ENCODE data around the gene HEATR5B. TPM values are rescaled to one million over a fixed set of nuclear protein-coding genes. Genes with fewer than 3 reads are reported as not detected.
"Not testable (repeated sequence)": the region's sequence is repeated elsewhere in the genome, so short reads cannot be mapped to it uniquely, and the experiment has no call there.

Gene HEATR5B
- total RNA-seq, 2 donors from 2014 or later = 23.2 to 23.9 TPM

- peaks cover 81% of the 10 kb centered on the region for H3K36me3 Mint-ChIP-seq (ENCODE audit: low read depth)
- no peak overlapping the region for H3K27ac Mint-ChIP-seq
- no peaks in the 10 kb centered on the region for H3K4me1 Mint-ChIP-seq
- no peak for ATAC-seq (replicated peaks)
- no peaks in the 10 kb centered on the region for H3K9me3 Mint-ChIP-seq
- no peak overlapping the region for H3K4me3 Mint-ChIP-seq
- no peaks in the 10 kb centered on the region for H3K27me3 Mint-ChIP-seq
These were observed 54.4 kb downstream of the HEATR5B start for GRCh38 chr2:37029758-37030157.

DNA sequence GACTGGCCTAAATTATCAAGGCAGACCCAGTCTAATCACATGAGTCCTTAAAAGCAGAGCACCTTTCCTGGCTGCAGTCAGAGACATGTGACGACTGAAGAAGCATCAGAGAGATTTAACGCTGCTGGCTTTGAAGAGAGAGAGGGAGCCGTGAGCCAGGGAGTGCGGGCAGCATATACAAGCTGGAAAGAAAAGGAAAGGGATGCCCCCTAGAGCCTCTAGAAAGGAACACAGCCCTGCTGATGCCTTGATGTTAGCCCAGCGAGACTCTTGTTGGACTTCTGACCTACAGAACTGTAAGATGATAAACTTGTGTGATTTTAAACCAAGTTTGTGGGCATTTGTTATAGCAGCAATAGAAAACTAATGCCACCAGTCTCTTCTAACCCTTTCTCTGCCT, 58.1 kb downstream of the HEATR5B start:
- H3K27me3 Mint-ChIP-seq = no peaks in the 10 kb centered on the region
- H3K4me3 Mint-ChIP-seq = no peak overlapping the region
- no peaks in the 10 kb centered on the region for H3K9me3 Mint-ChIP-seq
- H3K4me1 Mint-ChIP-seq = no peaks in the 10 kb centered on the region
- ATAC-seq (replicated peaks) = no peak
- H3K36me3 Mint-ChIP-seq (ENCODE audit: low read depth) = peaks cover 95% of the 10 kb centered on the region
- H3K27ac Mint-ChIP-seq = no peak overlapping the region

- H3K27ac Mint-ChIP-seq = no peak overlapping the region
- peaks cover 97% of the 10 kb centered on the region for H3K36me3 Mint-ChIP-seq (ENCODE audit: low read depth)
- ATAC-seq (replicated peaks) = no peak
- no peaks in the 10 kb centered on the region for H3K27me3 Mint-ChIP-seq
- H3K9me3 Mint-ChIP-seq = no peaks in the 10 kb centered on the region
- no peak overlapping the region for H3K4me3 Mint-ChIP-seq
- no peaks in the 10 kb centered on the region for H3K4me1 Mint-ChIP-seq
These were observed 63.0 kb downstream of the HEATR5B start for GRCh38 chr2:37020887-37021796.

- Mint-ChIP-seq H3K9me3 (no peaks in the 10 kb centered on the region), H3K36me3 (ENCODE audit: low read depth) (peaks cover 97% of the 10 kb centered on the region), H3K4me1 (no peaks in the 10 kb centered on the region), H3K4me3 (no peak overlapping the region), H3K27me3 (no peaks in the 10 kb centered on the region), H3K27ac (no peak overlapping the region)
- no peak for ATAC-seq (replicated peaks)
These were observed 63.8 kb downstream of the HEATR5B start for GRCh38 chr2:37020212-37020886.

DNA sequence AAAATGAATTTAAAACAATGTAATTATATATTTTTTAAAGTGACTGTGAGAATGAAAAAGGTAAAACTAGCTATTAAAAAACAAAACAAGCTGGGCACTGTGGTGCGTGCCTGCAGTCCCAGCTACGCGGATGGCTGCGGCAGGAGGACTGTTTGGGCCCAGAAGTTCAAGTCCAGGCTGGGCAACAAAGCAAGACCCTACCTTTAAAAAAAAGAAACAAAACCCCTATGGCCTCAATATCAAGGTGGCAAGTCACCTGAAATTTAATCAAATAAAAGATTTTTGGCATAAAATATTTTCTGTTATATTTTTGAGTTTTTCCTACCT, 70.9 kb downstream of the HEATR5B start:
- H3K27ac Mint-ChIP-seq = peak overlapping the region; percentile 58
- H3K36me3 Mint-ChIP-seq (ENCODE audit: low read depth) = peaks cover 87% of the 10 kb centered on the region
- no peaks in the 10 kb centered on the region for H3K9me3 Mint-ChIP-seq
- peak overlapping the region; percentile 40 for H3K4me3 Mint-ChIP-seq
- no peaks in the 10 kb centered on the region for H3K27me3 Mint-ChIP-seq
- peaks cover 13% of the 10 kb centered on the region for H3K4me1 Mint-ChIP-seq
- ATAC-seq (replicated peaks) = no peak

DNA sequence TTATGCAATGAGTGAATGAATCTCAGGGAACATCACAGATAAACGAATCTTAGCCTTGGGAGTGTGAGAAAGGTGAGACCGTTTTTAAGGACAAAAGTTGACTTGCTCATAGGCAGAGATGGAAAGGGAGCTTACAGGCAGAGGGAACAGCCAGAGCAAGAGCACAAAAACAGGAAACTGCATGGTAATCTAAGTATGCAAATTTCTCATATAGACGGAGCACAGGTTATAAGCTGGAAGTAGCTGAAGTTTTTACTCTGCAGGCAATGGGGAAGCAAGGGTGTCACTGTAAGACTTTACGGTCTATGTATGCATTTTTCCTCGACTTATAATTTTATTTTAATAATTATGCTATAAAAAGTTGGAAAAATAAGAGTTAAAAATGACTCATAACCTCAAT, 73.0 kb downstream of the HEATR5B start:
- Mint-ChIP-seq H3K27ac (peak overlapping the region; percentile 39), H3K4me3 (no peak overlapping the region), H3K4me1 (peaks cover 13% of the 10 kb centered on the region), H3K9me3 (no peaks in the 10 kb centered on the region), H3K27me3 (no peaks in the 10 kb centered on the region), H3K36me3 (ENCODE audit: low read depth) (peaks cover 86% of the 10 kb centered on the region)
- ATAC-seq (replicated peaks) = no peak

DNA sequence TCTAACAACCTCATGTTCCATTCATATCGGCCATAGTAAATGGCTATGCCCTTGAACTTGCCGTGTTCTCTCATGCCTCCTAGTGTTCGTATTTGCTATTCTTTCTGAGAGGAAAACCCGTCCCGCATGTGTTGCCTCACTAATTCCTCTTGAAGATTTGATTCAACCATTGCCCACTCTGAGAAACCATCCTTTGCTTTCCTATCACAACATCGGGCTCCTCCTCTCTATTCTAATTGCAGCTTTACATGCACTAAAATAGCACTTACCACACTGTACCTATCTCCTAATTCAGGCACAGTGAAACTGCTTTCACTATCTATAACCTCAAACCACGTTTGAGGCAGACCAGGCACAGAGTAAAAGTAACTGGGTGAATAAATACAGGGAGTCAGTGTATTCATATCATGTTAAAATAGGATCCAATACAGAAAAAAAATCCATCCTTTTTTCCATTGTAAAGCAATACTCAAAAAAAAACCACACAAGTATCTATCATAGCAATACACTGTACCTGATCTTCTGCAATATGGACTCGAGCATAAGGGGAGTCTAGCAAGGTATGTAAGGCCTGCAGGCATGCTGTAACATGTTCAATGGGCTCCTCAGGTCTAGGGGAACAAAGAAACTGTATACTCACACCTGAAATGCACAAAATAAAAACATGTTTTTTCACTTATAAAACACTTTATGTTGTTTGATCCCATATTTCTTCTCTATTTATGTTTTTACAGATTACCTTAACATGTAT, 78.9 kb downstream of the HEATR5B start:
- Mint-ChIP-seq H3K36me3 (ENCODE audit: low read depth) (peaks cover 89% of the 10 kb centered on the region), H3K27me3 (no peaks in the 10 kb centered on the region), H3K4me3 (peak overlapping the region; percentile 11), H3K4me1 (peaks cover 8% of the 10 kb centered on the region), H3K27ac (peak overlapping the region; percentile 1), H3K9me3 (no peaks in the 10 kb centered on the region)
- ATAC-seq (replicated peaks) = peak; percentile 93

DNA sequence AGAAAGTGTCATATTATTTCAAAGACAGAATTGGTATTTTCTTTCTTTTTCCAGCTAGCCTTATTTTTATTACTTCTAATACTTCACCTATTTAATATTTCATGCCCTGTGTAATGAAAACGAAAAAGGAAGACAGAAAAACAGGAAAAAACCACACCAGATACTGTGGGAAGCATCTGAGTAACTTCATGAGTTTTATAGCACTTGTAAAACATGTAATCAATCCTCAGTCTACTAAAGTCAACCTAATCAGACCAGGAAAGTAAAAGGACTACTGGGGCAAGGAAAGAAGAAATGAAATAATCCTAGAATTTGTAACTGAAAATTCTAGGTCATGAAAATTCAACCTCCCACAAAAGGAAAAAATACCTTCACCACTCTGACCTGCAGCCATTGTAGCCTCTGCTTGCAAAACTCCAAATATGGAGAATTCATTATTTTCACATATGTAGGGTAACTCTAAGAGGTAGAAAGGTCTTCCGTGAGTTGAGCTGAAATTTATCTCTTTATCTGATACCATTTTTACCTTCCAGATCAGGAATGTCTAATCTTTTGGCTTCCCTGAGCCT, 83.1 kb downstream of the HEATR5B start:
- peaks cover 93% of the 10 kb centered on the region for H3K36me3 Mint-ChIP-seq (ENCODE audit: low read depth)
- H3K4me3 Mint-ChIP-seq = no peak overlapping the region
- no peaks in the 10 kb centered on the region for H3K9me3 Mint-ChIP-seq
- H3K27ac Mint-ChIP-seq = no peak overlapping the region
- H3K4me1 Mint-ChIP-seq = peaks cover 8% of the 10 kb centered on the region
- no peak for ATAC-seq (replicated peaks)
- H3K27me3 Mint-ChIP-seq = no peaks in the 10 kb centered on the region

GRCh38 chr2:37000318-37000717, 83.9 kb downstream of the HEATR5B start:
- Mint-ChIP-seq H3K9me3 (no peaks in the 10 kb centered on the region), H3K4me3 (no peak overlapping the region), H3K4me1 (peaks cover 4% of the 10 kb centered on the region), H3K27me3 (no peaks in the 10 kb centered on the region), H3K27ac (no peak overlapping the region), H3K36me3 (ENCODE audit: low read depth) (peaks cover 91% of the 10 kb centered on the region)
- ATAC-seq (replicated peaks) = no peak

DNA sequence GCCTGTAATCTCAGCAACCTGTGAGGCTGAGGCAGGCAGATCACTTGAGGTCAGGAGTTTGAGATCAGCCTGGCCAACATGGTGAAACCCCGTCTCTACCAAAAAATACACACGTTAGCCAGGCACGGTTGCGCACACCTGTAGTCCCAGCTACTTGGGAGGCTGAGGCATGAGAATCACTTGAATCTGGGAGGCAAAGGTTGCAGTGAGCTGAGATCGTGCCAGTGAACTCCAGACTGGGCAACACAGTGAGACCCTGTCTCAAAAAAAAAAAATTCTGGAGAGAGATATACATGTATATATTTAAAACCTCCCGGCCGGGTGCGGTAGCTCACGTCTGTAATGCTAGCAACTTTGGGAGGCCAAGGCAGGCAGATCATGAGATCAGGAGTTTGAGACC, 84.8 kb downstream of the HEATR5B start:
- peaks cover 82% of the 10 kb centered on the region for H3K36me3 Mint-ChIP-seq (ENCODE audit: low read depth)
- not testable (repeated sequence) for ATAC-seq (replicated peaks); H3K4me3 Mint-ChIP-seq; H3K27me3 Mint-ChIP-seq; H3K27ac Mint-ChIP-seq; H3K4me1 Mint-ChIP-seq; H3K9me3 Mint-ChIP-seq

DNA sequence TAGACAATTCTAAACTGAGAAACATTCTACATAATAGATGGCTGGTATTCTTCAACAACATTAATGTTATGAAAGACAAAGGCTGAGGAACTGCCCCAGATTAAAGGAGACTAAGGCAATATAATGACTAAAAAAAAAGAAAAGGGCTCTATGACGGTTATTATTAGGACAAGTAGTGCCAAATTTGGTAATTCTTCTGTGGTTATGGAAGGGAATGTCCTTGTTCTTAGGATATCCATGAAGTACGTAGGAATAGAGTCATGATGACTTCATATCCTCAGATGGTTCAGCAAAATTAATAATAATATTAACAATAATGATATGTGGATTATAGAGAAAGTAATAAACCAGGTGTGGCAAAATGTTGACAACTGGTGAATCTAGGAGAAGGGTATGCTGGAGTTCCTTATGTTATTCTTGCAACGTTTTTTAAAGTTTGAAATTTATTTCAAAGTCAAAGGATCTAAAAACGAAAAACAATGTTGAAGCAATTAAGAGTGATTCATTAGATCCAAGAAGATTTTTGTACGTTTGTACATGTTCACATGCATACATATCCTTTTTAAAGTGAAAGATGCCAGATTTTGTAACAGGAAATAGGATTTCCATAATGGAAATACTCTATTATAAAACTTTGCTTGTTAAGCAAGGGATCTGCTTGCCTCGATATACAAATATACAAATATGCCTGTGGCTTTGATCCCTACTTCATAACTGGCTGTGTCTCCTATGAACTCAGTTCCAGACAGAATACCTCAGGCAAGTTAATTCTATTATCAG, 90.1 kb downstream of the HEATR5B start:
- Mint-ChIP-seq H3K36me3 (ENCODE audit: low read depth) (peaks cover 62% of the 10 kb centered on the region), H3K4me1 (no peaks in the 10 kb centered on the region), H3K27me3 (no peaks in the 10 kb centered on the region), H3K9me3 (no peaks in the 10 kb centered on the region), H3K4me3 (no peak overlapping the region), H3K27ac (no peak overlapping the region)
- ATAC-seq (replicated peaks) = no peak

DNA sequence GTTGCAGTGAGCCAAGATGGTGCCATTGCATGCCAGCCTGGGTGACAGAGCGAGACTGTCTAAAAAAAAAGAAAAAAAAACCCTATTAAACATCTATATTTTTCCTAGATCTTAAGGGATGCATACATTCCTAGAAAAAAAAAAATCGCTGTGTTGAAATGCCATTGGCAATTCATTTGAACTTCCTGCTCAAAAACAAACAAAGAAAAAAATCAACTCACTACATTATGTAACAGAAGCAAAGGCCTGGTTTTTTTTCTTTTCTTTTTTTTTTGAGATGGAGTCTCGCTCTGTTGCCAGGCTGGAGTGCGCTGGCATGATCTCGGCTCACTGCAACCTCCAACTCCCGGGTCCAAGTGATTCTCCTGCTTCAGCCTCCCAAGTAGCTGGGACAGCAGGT, 96.2 kb downstream of the HEATR5B start:
- no peak overlapping the region for H3K4me3 Mint-ChIP-seq
- ATAC-seq (replicated peaks) = no peak
- no peaks in the 10 kb centered on the region for H3K27me3 Mint-ChIP-seq
- H3K9me3 Mint-ChIP-seq = no peaks in the 10 kb centered on the region
- peaks cover 56% of the 10 kb centered on the region for H3K36me3 Mint-ChIP-seq (ENCODE audit: low read depth)
- H3K27ac Mint-ChIP-seq = no peak overlapping the region
- H3K4me1 Mint-ChIP-seq = no peaks in the 10 kb centered on the region

GRCh38 chr2:36982467-36982866, 101.7 kb downstream of the HEATR5B start:
- peaks cover 73% of the 10 kb centered on the region for H3K36me3 Mint-ChIP-seq (ENCODE audit: low read depth)
- no peak for ATAC-seq (replicated peaks)
- H3K27me3 Mint-ChIP-seq = no peaks in the 10 kb centered on the region
- peak overlapping the region; percentile 5 for H3K27ac Mint-ChIP-seq
- no peaks in the 10 kb centered on the region for H3K4me1 Mint-ChIP-seq
- no peak overlapping the region for H3K4me3 Mint-ChIP-seq
- H3K9me3 Mint-ChIP-seq = no peaks in the 10 kb centered on the region

DNA sequence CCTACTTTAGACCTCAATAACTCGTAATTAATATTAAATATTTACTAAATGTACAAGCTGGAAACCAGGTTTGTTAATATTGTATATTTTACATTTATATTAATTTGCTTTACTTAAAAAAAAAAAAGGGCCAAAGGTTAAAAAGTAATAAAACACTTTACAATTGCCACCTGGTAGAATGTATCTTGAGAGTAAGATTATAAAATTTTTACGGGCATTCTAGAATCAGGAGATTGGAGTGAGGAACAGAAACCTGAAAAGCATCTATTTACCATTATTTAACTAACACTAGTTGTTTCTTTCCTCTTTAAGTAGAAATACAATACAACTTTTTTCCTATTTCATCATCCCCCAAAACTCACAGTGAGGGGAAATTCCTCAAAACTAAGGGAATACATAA, 102.3 kb downstream of the HEATR5B start:
- Mint-ChIP-seq H3K4me1 (no peaks in the 10 kb centered on the region), H3K9me3 (no peaks in the 10 kb centered on the region), H3K4me3 (no peak overlapping the region), H3K27ac (no peak overlapping the region), H3K27me3 (no peaks in the 10 kb centered on the region), H3K36me3 (ENCODE audit: low read depth) (peaks cover 70% of the 10 kb centered on the region)
- ATAC-seq (replicated peaks) = no peak
